ENCODE data around the gene MACO1.

The MACO1 gene

DNA sequence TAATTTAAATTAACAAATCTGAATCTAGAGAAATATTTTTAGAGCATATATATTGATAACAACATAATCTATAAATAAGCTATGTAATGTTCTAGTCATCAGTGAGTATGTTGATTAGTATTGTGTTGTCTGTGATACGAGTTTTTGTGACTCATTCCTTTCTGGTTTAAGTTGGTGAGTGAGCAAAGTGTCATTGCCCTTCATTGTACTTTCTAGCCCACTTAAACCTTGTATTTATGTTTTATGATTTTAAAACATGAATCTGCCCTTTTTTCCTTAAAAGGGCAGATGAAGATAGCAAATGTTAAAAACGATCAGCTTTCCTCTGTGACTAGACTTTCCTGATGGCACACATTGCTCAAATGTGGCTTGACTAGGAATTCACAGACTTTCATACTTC, 38.5 kb downstream of the MACO1 start:
- H3K9me3 ChIP-seq (ENCODE audit: low read depth, low read length) = no peaks in the 10 kb centered on the region
- H3K9ac ChIP-seq (ENCODE audit: insufficient read length) = no peak overlapping the region
- 0 out of 2 replicates have a peak, but pooled peaks cover 9% of the 10 kb centered on the region for H3K36me3 ChIP-seq (ENCODE audit: insufficient read depth, low read length)
- DNase-seq (ENCODE audit: low read depth, low spot score) = no peak
- no peak overlapping the region for H3K4me3 ChIP-seq
- TF ChIP-seq EZH2 (IDR thresholded peaks at IDR 0.05) = no peak
- no peak for TF ChIP-seq POLR2AphosphoS5 (IDR thresholded peaks at IDR 0.05; ENCODE audit: borderline replicate concordance, low read depth, low read length)
- H3K27ac ChIP-seq = no peak overlapping the region

DNA sequence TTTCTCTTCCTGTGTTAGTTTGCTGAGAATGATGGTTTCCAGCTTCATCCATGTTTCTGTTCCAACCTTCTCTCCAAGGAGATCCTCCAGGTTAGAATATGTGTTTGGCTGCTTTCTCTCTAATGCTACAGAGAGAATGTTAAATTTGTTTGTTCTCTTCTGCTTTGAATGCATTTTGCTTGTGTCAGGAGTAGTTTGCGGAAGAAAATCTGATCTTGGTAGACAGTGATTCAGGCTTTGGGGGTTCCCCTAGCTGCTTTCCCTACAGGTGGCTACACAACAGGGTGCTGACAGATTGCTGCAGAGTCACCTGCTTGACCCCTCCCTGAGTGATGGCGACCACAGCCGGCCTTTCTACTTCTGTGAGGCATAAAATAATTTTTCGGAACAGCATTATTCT, 41.8 kb downstream of the MACO1 start:
- Histone ChIP-seq H3K9me3 (ENCODE audit: low read depth, low read length) (no peaks in the 10 kb centered on the region), H3K9ac (ENCODE audit: insufficient read length) (no peak overlapping the region), H3K27ac (no peak overlapping the region)

DNA sequence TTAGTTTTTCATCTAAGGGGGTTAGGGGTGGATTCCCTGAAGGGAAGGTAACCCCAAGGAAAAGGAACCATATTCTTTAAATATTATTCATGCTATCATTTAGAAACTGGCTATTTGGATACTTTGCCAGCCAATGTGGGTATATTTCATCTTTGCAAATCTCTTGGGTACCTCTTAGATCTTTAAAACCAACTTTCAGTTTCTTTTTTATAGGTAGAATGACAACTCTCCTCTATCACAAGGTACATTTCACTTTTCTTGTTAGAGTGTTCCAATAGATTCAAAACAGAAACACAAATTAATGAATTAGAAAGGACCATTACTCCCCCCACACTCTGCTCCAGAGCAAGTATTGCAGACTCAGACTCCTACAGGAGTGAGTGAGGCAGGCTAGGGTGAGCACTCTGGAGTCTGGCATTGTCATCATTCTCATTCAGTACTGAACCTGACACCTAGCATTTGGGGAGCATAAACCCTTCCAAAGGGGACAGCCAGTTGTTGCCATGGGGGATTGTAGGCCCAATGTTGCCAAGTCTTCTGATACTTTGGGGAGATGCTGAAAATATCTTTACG, 43.0 kb downstream of the MACO1 start:
- Histone ChIP-seq H3K36me3 (ENCODE audit: insufficient read depth, low read length) (0 out of 2 replicates have a peak, but pooled peaks cover 4% of the 10 kb centered on the region), H3K27ac (no peak overlapping the region), H3K4me3 (no peak overlapping the region), H3K9me3 (ENCODE audit: low read depth, low read length) (no peaks in the 10 kb centered on the region), H3K9ac (ENCODE audit: insufficient read length) (no peak overlapping the region)
- no peak for DNase-seq (ENCODE audit: low read depth, low spot score)
- no peak for TF ChIP-seq POLR2AphosphoS5 (IDR thresholded peaks at IDR 0.05; ENCODE audit: borderline replicate concordance, low read depth, low read length)

More for the DNA sequence above, 41.8 kb downstream of the MACO1 start:
- H3K36me3 ChIP-seq (ENCODE audit: insufficient read depth, low read length) = 0 out of 2 replicates have a peak, but pooled peaks cover 4% of the 10 kb centered on the region
- TF ChIP-seq EZH2 (IDR thresholded peaks at IDR 0.05) = no peak
- DNase-seq (ENCODE audit: low read depth, low spot score) = no peak
- no peak overlapping the region for H3K4me3 ChIP-seq

DNA sequence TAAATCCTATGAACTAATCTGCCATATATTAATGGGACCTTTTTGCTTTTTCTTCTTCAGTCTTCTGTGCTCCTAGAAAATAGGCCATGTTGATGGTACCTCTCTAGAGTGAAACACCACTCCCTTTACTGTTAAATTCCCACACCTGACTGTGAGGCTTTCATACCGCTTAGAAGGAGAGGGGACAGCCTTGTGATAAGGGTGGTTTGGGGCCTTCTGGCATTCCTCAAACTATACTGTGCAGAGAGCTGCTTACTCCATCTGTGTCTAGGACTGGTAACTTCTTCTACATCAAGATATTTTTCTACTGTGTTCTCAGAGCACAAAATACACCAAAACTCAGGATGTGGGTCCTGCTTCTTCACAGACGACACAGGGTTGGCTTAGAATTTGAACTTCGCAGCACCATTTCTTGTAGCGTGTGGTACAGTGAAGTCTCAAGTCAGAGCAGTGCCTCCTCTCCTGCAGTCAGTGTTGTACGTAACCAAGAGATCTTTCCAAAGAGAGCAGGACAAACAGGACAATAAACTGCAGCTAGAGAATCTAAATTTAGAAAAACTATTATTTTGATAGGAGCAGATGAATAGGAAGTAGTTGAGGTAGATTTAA, 43.8 kb downstream of the MACO1 start:
- TF ChIP-seq POLR2AphosphoS5 (IDR thresholded peaks at IDR 0.05; ENCODE audit: borderline replicate concordance, low read depth, low read length) (no peak), FOXP2 (optimal IDR thresholded peaks at IDR 0.05; ENCODE audit: control extremely low read depth, extremely low read length, insufficient read depth) (no peak), EZH2 (IDR thresholded peaks at IDR 0.05) (no peak)
- no peak overlapping the region for H3K27ac ChIP-seq

DNA sequence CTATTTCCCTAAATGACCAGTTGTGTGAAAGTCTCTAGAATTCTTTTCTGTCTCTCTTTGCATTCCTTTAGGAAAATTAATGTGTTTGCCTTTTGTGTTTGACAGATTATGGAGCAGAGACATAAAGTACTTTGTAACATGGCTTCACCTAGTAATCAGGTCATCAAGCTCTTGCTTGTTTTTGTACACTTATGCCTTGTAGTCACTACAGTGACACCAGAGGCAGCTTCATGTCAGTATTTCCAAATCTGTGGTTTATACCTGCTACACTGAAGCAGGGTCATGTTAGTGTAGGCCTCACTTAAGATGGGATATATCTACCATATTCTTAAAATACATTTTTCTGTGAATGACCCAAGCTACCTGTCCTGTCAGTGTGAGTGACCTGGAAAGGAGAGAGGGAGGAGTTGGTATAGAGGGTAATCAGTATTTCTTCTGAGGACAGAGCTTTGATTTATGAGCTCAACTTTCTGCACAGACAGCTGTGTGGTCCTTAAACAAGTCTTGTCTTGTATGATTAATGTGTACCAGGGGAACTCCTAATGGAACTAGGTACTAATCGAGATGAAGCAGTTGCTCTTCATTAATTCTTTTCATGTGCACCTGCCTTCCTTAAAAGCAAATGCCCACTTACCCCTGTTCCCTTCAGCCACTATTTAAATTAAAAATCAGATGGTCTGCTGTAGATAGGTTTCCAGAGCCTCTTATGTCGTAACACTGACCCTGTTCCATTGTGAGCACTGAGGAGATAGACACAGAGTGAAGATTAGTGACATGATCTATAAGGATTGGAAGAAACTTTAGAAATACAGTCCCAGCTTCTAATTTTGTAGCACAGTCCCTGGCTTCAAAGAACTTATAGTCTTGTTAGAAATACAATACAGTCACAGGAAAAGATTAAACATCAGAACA, 45.7 kb downstream of the MACO1 start:
- Histone ChIP-seq H3K4me3 (no peak overlapping the region), H3K27ac (no peak overlapping the region), H3K36me3 (ENCODE audit: insufficient read depth, low read length) (no peaks in the 10 kb centered on the region), H3K9me3 (ENCODE audit: low read depth, low read length) (no peaks in the 10 kb centered on the region), H3K9ac (ENCODE audit: insufficient read length) (no peak overlapping the region)
- TF ChIP-seq EZH2 (IDR thresholded peaks at IDR 0.05) (no peak), FOXP2 (optimal IDR thresholded peaks at IDR 0.05; ENCODE audit: control extremely low read depth, extremely low read length, insufficient read depth) (no peak), POLR2AphosphoS5 (IDR thresholded peaks at IDR 0.05; ENCODE audit: borderline replicate concordance, low read depth, low read length) (no peak)
- no peak for DNase-seq (ENCODE audit: low read depth, low spot score)

More for the DNA sequence above, 43.8 kb downstream of the MACO1 start:
- Histone ChIP-seq H3K9me3 (ENCODE audit: low read depth, low read length) (no peaks in the 10 kb centered on the region), H3K4me3 (no peak overlapping the region), H3K9ac (ENCODE audit: insufficient read length) (no peak overlapping the region), H3K36me3 (ENCODE audit: insufficient read depth, low read length) (0 out of 2 replicates have a peak, but pooled peaks cover 4% of the 10 kb centered on the region)
- DNase-seq (ENCODE audit: low read depth, low spot score) = no peak

DNA sequence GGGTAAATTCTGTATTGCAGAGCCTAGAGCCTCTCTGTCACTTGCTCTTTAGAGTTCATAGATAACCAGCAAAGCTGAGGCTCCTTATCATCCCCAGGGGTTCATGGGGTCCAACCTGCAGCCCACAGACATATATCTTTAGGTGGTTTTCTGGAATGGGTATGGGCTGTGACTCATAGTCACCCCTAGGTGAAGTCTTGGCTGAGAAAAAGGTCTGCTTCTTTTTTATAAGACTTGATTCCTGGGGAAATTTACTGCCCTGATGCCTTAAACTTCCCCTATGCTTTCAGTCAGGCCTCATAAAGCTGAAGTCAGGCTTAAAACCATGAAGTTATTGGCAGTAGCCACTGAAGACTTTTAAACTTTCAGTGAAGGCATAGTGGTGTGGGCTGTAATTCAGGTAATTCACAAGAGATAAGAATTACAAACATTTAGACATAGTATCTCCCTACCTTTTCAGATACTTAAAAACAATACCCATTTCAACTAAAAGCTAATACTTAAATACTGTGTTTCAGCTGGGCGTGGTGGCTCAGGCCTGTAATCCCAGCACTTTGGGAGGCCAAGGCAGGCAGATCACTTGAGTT, 46.8 kb downstream of the MACO1 start:
- H3K27ac ChIP-seq = no peak overlapping the region
- H3K9ac ChIP-seq (ENCODE audit: insufficient read length) = no peak overlapping the region
- no peaks in the 10 kb centered on the region for H3K9me3 ChIP-seq (ENCODE audit: low read depth, low read length)
- no peak for TF ChIP-seq POLR2AphosphoS5 (IDR thresholded peaks at IDR 0.05; ENCODE audit: borderline replicate concordance, low read depth, low read length)
- TF ChIP-seq FOXP2 (optimal IDR thresholded peaks at IDR 0.05; ENCODE audit: control extremely low read depth, extremely low read length, insufficient read depth) = no peak
- TF ChIP-seq EZH2 (IDR thresholded peaks at IDR 0.05) = no peak
- DNase-seq (ENCODE audit: low read depth, low spot score) = no peak
- H3K4me3 ChIP-seq = no peak overlapping the region
- no peaks in the 10 kb centered on the region for H3K36me3 ChIP-seq (ENCODE audit: insufficient read depth, low read length)

DNA sequence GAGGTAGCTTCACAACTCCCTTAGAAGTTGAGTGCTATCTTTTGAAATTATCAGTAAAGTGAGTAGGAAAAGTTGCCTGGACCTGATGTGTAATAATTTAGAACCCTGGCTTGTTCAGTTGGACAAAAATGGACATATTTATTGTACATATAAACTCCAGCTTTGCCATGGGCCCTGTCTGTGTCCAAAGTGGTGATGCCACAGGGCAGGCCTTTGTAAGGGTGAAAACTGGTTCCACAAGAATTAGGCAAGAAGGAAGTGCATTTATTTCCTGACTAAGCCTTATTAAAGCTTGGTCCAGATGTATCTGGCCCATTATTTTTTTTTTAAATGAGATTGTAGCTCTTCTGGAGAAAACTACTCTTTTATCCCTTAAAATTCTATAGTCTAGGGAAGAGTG, 47.9 kb downstream of the MACO1 start:
- H3K9ac ChIP-seq (ENCODE audit: insufficient read length) = no peak overlapping the region
- no peak overlapping the region for H3K4me3 ChIP-seq
- TF ChIP-seq EZH2 (IDR thresholded peaks at IDR 0.05) (no peak), FOXP2 (optimal IDR thresholded peaks at IDR 0.05; ENCODE audit: control extremely low read depth, extremely low read length, insufficient read depth) (no peak), POLR2AphosphoS5 (IDR thresholded peaks at IDR 0.05; ENCODE audit: borderline replicate concordance, low read depth, low read length) (no peak)
- no peak overlapping the region for H3K27ac ChIP-seq
- H3K36me3 ChIP-seq (ENCODE audit: insufficient read depth, low read length) = no peaks in the 10 kb centered on the region
- no peaks in the 10 kb centered on the region for H3K9me3 ChIP-seq (ENCODE audit: low read depth, low read length)
- no peak for DNase-seq (ENCODE audit: low read depth, low spot score)

DNA sequence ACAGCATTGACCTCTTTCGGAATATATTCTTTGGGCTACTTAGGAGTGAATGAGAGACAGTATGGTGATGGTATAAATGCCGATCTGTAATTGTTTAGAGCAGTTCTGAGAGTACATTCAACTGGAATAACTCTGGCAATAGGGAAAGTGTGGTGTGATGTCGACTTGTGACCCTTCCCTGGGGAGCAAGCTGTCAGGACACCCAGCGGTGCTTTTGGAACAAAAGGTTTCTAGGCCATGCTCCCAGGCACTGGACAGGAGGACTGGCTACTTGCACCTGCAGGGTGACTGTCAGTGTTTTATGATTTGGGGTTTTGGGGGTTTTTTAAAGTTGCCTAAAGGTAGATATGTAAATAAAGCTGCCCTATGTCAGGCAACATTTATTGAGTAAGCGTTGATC, 50.9 kb downstream of the MACO1 start:
- TF ChIP-seq FOXP2 (optimal IDR thresholded peaks at IDR 0.05; ENCODE audit: control extremely low read depth, extremely low read length, insufficient read depth) (no peak), POLR2AphosphoS5 (IDR thresholded peaks at IDR 0.05; ENCODE audit: borderline replicate concordance, low read depth, low read length) (no peak), EZH2 (IDR thresholded peaks at IDR 0.05) (no peak)
- DNase-seq (ENCODE audit: low read depth, low spot score) = no peak
- Histone ChIP-seq H3K9ac (ENCODE audit: insufficient read length) (no peak overlapping the region), H3K4me3 (no peak overlapping the region), H3K27ac (no peak overlapping the region), H3K9me3 (ENCODE audit: low read depth, low read length) (no peaks in the 10 kb centered on the region), H3K36me3 (ENCODE audit: insufficient read depth, low read length) (peaks cover 12% of the 10 kb centered on the region; the same call in 1 of the 2 replicates)

Measured in SK-N-MC (cell line).